Endodermal cell (in vitro differentiated cells): ENCODE data around the gene PTGR1. TPM values are rescaled to one million over a fixed set of nuclear protein-coding genes. Genes with fewer than 3 reads are reported as not detected.

Source experiments
- DNase-seq: peaks from one replicate; pipeline ENCODE4 v3.0.0-alpha.2; 2017
- H3K27ac ChIP-seq: 2 replicates; pipeline ENCODE4 v1.5.1; 2013; ENCODE audit warnings: mild to moderate bottlenecking, low read depth, low read length, moderate library complexity
- H3K27me3 ChIP-seq: 2 replicates; pipeline ENCODE4 v1.6.1; 2013; ENCODE audit warnings: mild to moderate bottlenecking, low read length, moderate library complexity; ENCODE audit not compliant: insufficient read depth, control insufficient read depth, poor library complexity, severe bottlenecking
- H3K36me3 ChIP-seq: 2 replicates; pipeline ENCODE4 v1.7.0; 2013; ENCODE audit warnings: mild to moderate bottlenecking, low read length, moderate library complexity; ENCODE audit not compliant: control insufficient read depth, insufficient read depth
- H3K4me1 ChIP-seq: one replicate; pipeline ENCODE4 v1.7.0; 2013; ENCODE audit warnings: low read length; ENCODE audit not compliant: control insufficient read depth, insufficient read depth
- H3K4me3 ChIP-seq: 2 replicates; pipeline ENCODE4 v1.5.1; 2013; ENCODE audit warnings: mild to moderate bottlenecking, low read length, moderate library complexity
- H3K9ac ChIP-seq: 2 replicates; pipeline ENCODE4 v1.6.1; 2013; ENCODE audit warnings: mild to moderate bottlenecking, low read length, moderate library complexity; ENCODE audit not compliant: poor library complexity, severe bottlenecking; ENCODE audit errors: extremely low read depth
- H3K9me3 ChIP-seq: 2 replicates; pipeline ENCODE4 v1.6.1; 2013; ENCODE audit warnings: mild to moderate bottlenecking, low read length, moderate library complexity; ENCODE audit not compliant: control insufficient read depth
- H3K27ac Mint-ChIP-seq: 2 replicates; pipeline ENCODE4 v1.8.0; 2020; ENCODE audit warnings: mixed read lengths
- H3K27me3 Mint-ChIP-seq: 2 replicates; pipeline ENCODE4 v1.8.0; 2021; ENCODE audit warnings: mild to moderate bottlenecking, mixed read lengths; ENCODE audit not compliant: insufficient read depth
- H3K36me3 Mint-ChIP-seq: 2 replicates; pipeline ENCODE4 v1.8.0; 2020; ENCODE audit warnings: low read depth, mixed read lengths
- H3K4me1 Mint-ChIP-seq: 2 replicates; pipeline ENCODE4 v1.8.0; 2020; ENCODE audit warnings: mixed read lengths
- H3K4me3 Mint-ChIP-seq: 2 replicates; pipeline ENCODE4 v1.8.0; 2020; ENCODE audit warnings: mild to moderate bottlenecking, moderate library complexity, mixed read lengths
- H3K9me3 Mint-ChIP-seq: 2 replicates; pipeline ENCODE4 v1.8.0; 2020; ENCODE audit warnings: mild to moderate bottlenecking, mixed read lengths
- CTCF ChIP-seq: fragments of 200-600 bp; sonication (generic); conservative IDR thresholded peaks from 2 replicates; pipeline ENCODE4 v1.5.0; 2021; ENCODE audit warnings: antibody characterized with exemption, mild to moderate bottlenecking
- WGBS, 2 experiments: methylation state at CpG; one replicate each; pipeline versions ENCODE4 v1.1.5 to v1.1.7; 2013; ENCODE audit warnings: missing lambda C conversion rate in 2 of 2, mixed read lengths in 1 of 2; ENCODE audit not compliant: insufficient coverage in 1 of 2, insufficient read length in 1 of 2; 5-methylcytosine and 5-hydroxymethylcytosine counted together
- total RNA-seq, 2 donors: library from RNA; stranded (reverse); fragmentation: NEBNext Ultra II Directional in 1 of 2; extraction: Animal tissue kit (Norgen Biotek cat#: 25700) in 1 of 2; gene quantifications; 2 replicates in 1 of 2; 3 replicates in 1 of 2; pipeline ENCODE4 v1.2.1, GENCODE V29; 2021

PTGR1 gene
- total RNA-seq, 2 donors from 2014 or later: 204 to 442 TPM

- Histone ChIP-seq H3K9ac (peak within 1 kb of the TSS; percentile 85), H3K4me3 (peak within 1 kb of the TSS; percentile 97), H3K27ac (peak within 1 kb of the TSS; percentile 59), H3K36me3 (no peaks in the 10 kb centered on the region), H3K9me3 (no peaks in the 10 kb centered on the region), H3K4me1 (no peaks in the 10 kb centered on the region), H3K27me3 (no peaks in the 10 kb centered on the region)
- Mint-ChIP-seq H3K27ac (peak within 1 kb of the TSS; percentile 95), H3K4me1 (peaks cover 26% of the 10 kb centered on the region), H3K4me3 (peak within 1 kb of the TSS; percentile 90), H3K9me3 (no peaks in the 10 kb centered on the region), H3K36me3 (no peaks in the 10 kb centered on the region), H3K27me3 (peaks cover 8% of the 10 kb centered on the region)
- 0% methylated on average over 26 to 79 of the region's 79 CpGs for WGBS, 2 experiments
- peak; percentile 21 for TF ChIP-seq CTCF
- DNase-seq: peak; percentile 99
Measured at GRCh38 chr9:111631214-111631971, 31.9 kb upstream of the PTGR1 start, which contains the start of gene DNAJC25. Gene DNAJC25 (plus strand): TSS chr9:111631334. CDS start chr9:111631408, 74 bp downstream.

- Histone ChIP-seq H3K9me3 (no peaks in the 10 kb centered on the region), H3K4me3 (peak overlapping the region; percentile 97), H3K27me3 (no peaks in the 10 kb centered on the region), H3K4me1 (no peaks in the 10 kb centered on the region), H3K9ac (peak overlapping the region; percentile 58), H3K27ac (no peak overlapping the region), H3K36me3 (no peaks in the 10 kb centered on the region)
- peaks cover 8% of the 10 kb centered on the region for H3K27me3 Mint-ChIP-seq
- H3K9me3 Mint-ChIP-seq: no peaks in the 10 kb centered on the region
- peak overlapping the region; percentile 90 for H3K4me3 Mint-ChIP-seq
- no peak for DNase-seq
- peak overlapping the region; percentile 95 for H3K27ac Mint-ChIP-seq
- H3K4me1 Mint-ChIP-seq: peaks cover 26% of the 10 kb centered on the region
- TF ChIP-seq CTCF: no peak
- 0% methylated on average over 12 to 14 of the region's 14 CpGs for WGBS, 2 experiments
- H3K36me3 Mint-ChIP-seq: no peaks in the 10 kb centered on the region
Measured at GRCh38 chr9:111630964-111631213, 31.4 kb upstream of the PTGR1 start.

GRCh38 chr9:111630182-111630963 is 30.9 kb upstream of the PTGR1 start:
- Histone ChIP-seq H3K4me3 (peak overlapping the region; percentile 97), H3K4me1 (no peaks in the 10 kb centered on the region), H3K9me3 (no peaks in the 10 kb centered on the region), H3K36me3 (no peaks in the 10 kb centered on the region), H3K27me3 (no peaks in the 10 kb centered on the region), H3K9ac (peak overlapping the region; percentile 58), H3K27ac (no peak overlapping the region)
- DNase-seq: no peak
- no peak for TF ChIP-seq CTCF
- 28 to 43% methylated on average over 11 to 17 of the region's 17 CpGs for WGBS, 2 experiments
- Mint-ChIP-seq H3K27me3 (peaks cover 8% of the 10 kb centered on the region), H3K9me3 (no peaks in the 10 kb centered on the region), H3K4me1 (peaks cover 30% of the 10 kb centered on the region), H3K36me3 (no peaks in the 10 kb centered on the region), H3K27ac (peak overlapping the region; percentile 95), H3K4me3 (peak overlapping the region; percentile 90)
